Lung (tissue), 13 donors: ENCODE results near the gene GPR183. TPM values are rescaled to one million over a fixed set of nuclear protein-coding genes. Genes with fewer than 3 reads are reported as not detected.
"Not testable (repeated sequence)": the region's sequence is repeated elsewhere in the genome, so short reads cannot be mapped to it uniquely, and the experiment has no call there.

Source experiments
- ATAC-seq: fragments of 200-7000 bp; cut with Tn5 transposase; one replicate; pipeline ENCODE4 v1.9.1; 2020; ENCODE audit warnings: moderate number of reproducible peaks; ENCODE audit not compliant: insufficient read depth, low FRiP score
- DNase-seq, 3 donors: peaks; one replicate each; pipeline ENCODE4 v3.0.0-alpha.2; 2013 to 2017
- H3K27ac ChIP-seq, 2 donors: one replicate each; pipeline ENCODE4 v1.5.1; 2013; ENCODE audit warnings: mild to moderate bottlenecking in 2 of 2, moderate library complexity in 2 of 2, control low read depth in 1 of 2, inconsistent platforms in 1 of 2, low read depth in 1 of 2, low read length in 1 of 2
- H3K27me3 ChIP-seq, 3 donors: one replicate each; pipeline ENCODE4 v1.5.1; 2013; ENCODE audit warnings: low read length in 2 of 3; ENCODE audit not compliant: control insufficient read depth in 3 of 3, insufficient read depth in 3 of 3
- H3K36me3 ChIP-seq, 4 donors: one replicate each; pipeline ENCODE4 v1.5.1; 2013; ENCODE audit warnings: low read length in 4 of 4, mild to moderate bottlenecking in 1 of 4, moderate library complexity in 1 of 4; ENCODE audit not compliant: control insufficient read depth in 4 of 4, insufficient read depth in 4 of 4
- H3K4me1 ChIP-seq, 5 donors: one replicate each; pipeline ENCODE4 v1.5.1; 2013; ENCODE audit warnings: low read length in 5 of 5, mild to moderate bottlenecking in 2 of 5, moderate library complexity in 1 of 5; ENCODE audit not compliant: control insufficient read depth in 5 of 5, insufficient read depth in 5 of 5
- H3K4me3 ChIP-seq: one replicate; pipeline ENCODE4 v1.5.1; 2013; ENCODE audit warnings: mild to moderate bottlenecking, control low read depth, moderate library complexity
- H3K9ac ChIP-seq, 2 donors: one replicate each; pipeline ENCODE4 v1.5.1; 2013; ENCODE audit warnings: low read length in 2 of 2, control low read depth in 1 of 2; ENCODE audit not compliant: insufficient read depth in 1 of 2
- H3K9me3 ChIP-seq, 4 donors: one replicate each; pipeline ENCODE4 v1.5.1; 2013; ENCODE audit warnings: low read length in 3 of 4, mild to moderate bottlenecking in 1 of 4, moderate library complexity in 1 of 4; ENCODE audit not compliant: control insufficient read depth in 4 of 4, insufficient read depth in 3 of 4
- whole genome bisulfite sequencing, 2 donors: extraction: QIAGEN DNeasy Blood & Tissue Kit; methylation state at CpG; one replicate each; pipeline ENCODE4 v1.1.7; 2013; 5-methylcytosine and 5-hydroxymethylcytosine counted together
- polyA plus RNA-seq, 2 donors: library from polyadenylated mRNA; stranded (reverse); fragments of 200-250 nt; gene quantifications; one replicate each; pipeline ENCODE4 v1.2.1, GENCODE V29; 2013
- small RNA-seq: library from RNA; depleted of rRNA; stranded (forward); fragments of <200 nt; gene quantifications from one replicate; pipeline ENCODE3, GENCODE V24; 2014; ENCODE audit warnings: low replicate concordance
- total RNA-seq, 2 donors: library from RNA; depleted of rRNA in 1 of 2; stranded (reverse); fragments of >200 nt in 1 of 2; gene quantifications; one replicate each; pipeline ENCODE4 v1.2.1, GENCODE V29; 2014 to 2021
- TF ChIP-seq, protein P1 (sequence below): IDR thresholded peaks from 2 replicates; pipeline ENCODE4 v1.5.1; 2012; ENCODE audit warnings: mild to moderate bottlenecking; ENCODE audit errors: control extremely low read depth, extremely low read depth
- donor health status: control.
- donor health status: control.
- donor health status: Bipolar disorder and iron deficiency.
- donor health status: healthy.
- donor health status: DM: yes; HTN: yes; CAD: no.

GPR183 gene
- total and polyA plus RNA-seq, 4 donors = 6.3 to 38.3 (median 16.0) TPM

DNA sequence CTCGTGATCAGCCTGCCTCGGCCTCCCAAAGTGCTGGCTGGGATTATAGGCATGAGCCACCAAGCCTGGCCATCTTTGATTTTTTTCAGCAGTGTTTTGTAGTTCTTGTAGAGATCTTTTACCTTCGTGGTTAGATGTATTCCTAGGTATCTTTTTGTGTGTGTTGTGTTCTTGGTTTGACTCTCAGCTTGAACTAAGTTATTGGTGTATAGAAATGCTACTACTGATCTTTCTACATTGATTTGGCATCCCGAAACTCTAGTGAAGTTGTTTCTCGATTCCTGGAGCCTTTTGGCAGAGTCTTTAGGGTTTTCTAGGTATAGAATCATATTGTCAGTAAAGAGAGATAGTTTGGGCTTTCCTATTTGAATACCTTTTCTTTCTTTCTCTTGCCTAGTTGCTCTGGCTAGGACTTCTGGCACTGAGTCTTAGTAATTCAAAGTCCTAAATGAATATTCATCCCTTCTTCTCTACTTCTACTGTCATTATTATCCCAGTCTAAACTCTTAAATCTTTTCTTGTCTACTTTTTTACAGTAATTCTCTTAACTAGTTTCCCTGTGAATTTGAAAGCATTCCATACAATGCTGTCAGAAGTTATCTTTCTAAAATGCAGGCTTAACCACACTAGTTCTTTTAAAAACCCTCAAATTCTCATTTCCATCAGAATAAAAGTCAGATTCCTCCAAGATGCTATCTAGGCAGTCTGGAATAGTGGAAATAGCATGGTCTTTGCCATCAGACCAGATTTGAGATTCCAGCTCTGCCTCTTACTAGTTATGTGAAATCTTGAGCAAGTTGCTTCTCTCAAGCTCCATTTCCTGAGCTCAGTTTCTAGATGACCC, 56.0 kb downstream of the GPR183 start:
- Histone ChIP-seq H3K36me3 (peaks cover 4 to 11% (median 10%) of the 10 kb centered on the region in 4 donors), H3K27me3 (no peaks in the 10 kb centered on the region), H3K27ac (no peak overlapping the region), H3K4me3 (no peak overlapping the region), H3K4me1 (no peaks in the 10 kb centered on the region), H3K9ac (no peak overlapping the region), H3K9me3 (no peaks in the 10 kb centered on the region)
- TF ChIP-seq, protein P1, sequence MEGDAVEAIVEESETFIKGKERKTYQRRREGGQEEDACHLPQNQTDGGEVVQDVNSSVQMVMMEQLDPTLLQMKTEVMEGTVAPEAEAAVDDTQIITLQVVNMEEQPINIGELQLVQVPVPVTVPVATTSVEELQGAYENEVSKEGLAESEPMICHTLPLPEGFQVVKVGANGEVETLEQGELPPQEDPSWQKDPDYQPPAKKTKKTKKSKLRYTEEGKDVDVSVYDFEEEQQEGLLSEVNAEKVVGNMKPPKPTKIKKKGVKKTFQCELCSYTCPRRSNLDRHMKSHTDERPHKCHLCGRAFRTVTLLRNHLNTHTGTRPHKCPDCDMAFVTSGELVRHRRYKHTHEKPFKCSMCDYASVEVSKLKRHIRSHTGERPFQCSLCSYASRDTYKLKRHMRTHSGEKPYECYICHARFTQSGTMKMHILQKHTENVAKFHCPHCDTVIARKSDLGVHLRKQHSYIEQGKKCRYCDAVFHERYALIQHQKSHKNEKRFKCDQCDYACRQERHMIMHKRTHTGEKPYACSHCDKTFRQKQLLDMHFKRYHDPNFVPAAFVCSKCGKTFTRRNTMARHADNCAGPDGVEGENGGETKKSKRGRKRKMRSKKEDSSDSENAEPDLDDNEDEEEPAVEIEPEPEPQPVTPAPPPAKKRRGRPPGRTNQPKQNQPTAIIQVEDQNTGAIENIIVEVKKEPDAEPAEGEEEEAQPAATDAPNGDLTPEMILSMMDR = no peak
- DNase-seq = no peak
- no peak for ATAC-seq
- WGBS, 2 donors = 88 to 91% methylated on average over 5 of the region's 5 CpGs

DNA sequence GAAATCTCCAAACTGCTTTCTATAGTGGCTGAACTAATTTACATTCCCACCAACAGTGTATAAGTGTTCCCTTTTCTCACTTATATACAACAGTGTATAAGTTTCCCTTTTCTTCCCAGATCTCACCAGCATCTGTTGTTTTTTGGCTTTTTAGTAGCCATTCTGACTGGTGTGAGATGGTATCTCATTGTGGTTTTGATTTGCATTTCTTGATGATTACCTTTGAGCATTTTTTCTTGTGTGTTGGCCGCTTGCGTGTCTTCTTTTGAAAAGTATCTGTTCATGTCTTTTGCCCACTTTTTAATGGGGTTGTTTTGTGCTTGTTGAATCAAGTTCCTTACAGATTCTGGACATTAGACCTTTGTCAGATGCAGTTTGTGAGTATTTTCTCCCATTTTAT, 57.6 kb downstream of the GPR183 start:
- DNase-seq, ATAC-seq: not testable (repeated sequence)
- WGBS, 2 donors = 97 to 100% methylated on average over 2 of the region's 2 CpGs

DNA sequence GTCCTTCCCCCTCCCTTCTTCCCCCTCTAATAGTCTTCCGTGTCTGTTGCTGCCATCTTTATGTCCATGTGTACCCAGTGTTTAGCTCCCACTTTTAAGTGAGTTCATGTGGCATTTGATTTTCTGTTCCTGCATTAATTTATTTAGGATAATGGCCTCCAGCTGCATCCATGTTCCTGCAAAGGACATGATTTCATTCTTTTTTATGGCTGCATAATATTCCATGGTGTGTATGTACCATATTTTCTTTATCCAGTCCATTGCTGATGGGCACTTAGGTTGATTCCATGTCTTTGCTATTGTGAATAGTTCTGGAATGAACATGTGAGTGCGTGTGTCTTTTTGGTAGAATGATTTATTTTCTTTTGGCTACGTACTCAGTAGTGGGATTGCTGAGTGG, 58.0 kb downstream of the GPR183 start:
- not testable (repeated sequence) for H3K4me1 ChIP-seq, ATAC-seq, H3K27ac ChIP-seq, H3K27me3 ChIP-seq, DNase-seq, H3K9me3 ChIP-seq, H3K9ac ChIP-seq, H3K4me3 ChIP-seq
- WGBS, 2 donors = 99 to 100% methylated on average over 3 of the region's 3 CpGs
- H3K36me3 ChIP-seq = peaks cover 0 to 10% (median 4%) of the 10 kb centered on the region in 4 donors

More for the DNA sequence above, 57.6 kb downstream of the GPR183 start:
- H3K4me3 ChIP-seq, H3K9me3 ChIP-seq, H3K27ac ChIP-seq, H3K27me3 ChIP-seq, H3K9ac ChIP-seq, H3K4me1 ChIP-seq: not testable (repeated sequence)
- peaks cover 0 to 10% (median 4%) of the 10 kb centered on the region in 4 donors for H3K36me3 ChIP-seq

DNA sequence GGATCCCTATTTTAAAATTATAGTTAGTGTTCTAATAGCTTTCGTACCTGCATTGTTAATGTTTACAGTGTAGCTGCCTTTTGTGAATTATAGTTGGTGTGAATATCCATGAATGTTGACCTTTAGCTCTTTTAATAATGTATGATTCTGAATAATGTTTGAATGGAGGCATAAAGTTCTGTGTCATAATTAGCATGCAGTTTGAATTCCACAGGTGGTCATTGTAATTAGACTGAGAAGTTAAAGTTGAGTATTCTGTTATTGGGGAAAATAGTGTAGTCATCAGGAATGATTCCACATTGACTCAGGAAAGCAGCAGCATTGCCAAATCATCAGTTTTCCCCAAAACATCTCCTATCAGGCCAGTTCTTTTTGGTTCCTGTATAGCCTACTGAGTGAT, 61.1 kb downstream of the GPR183 start:
- WGBS, 2 donors = 98 to 99% methylated on average over 1 of the region's 1 CpG
- Histone ChIP-seq H3K4me1 (no peaks in the 10 kb centered on the region), H3K36me3 (peaks cover 0 to 10% (median 4%) of the 10 kb centered on the region in 4 donors), H3K27me3 (no peaks in the 10 kb centered on the region), H3K4me3 (no peak overlapping the region), H3K9me3 (no peaks in the 10 kb centered on the region), H3K9ac (no peak overlapping the region), H3K27ac (no peak overlapping the region)
- TF ChIP-seq, protein P1 = no peak
- DNase-seq = no peak
- no peak for ATAC-seq

Small RNAs within 50 kb of the gene (small RNA-seq; reads per million reads assigned to genes)
- not detected for gene MIR623

Other genes starting within 250 kb of the GPR183 start
- gene UBAC2, start 106.5 kb downstream of the GPR183 start, total RNA-seq = 10 to 100 TPM; 49.9 to 77.1 TPM
- gene UBAC2, start 106.5 kb downstream of the GPR183 start, polyA plus RNA-seq = 10 to 100 TPM; 51.0 to 56.4 TPM
- 1 to 10 TPM in 1 of 2 donors, under 1 TPM in 1; 0.21 to 1.3 TPM for gene GPR18, start 49.0 kb downstream of the GPR183 start, total RNA-seq
- gene GPR18, start 49.0 kb downstream of the GPR183 start, polyA plus RNA-seq = under 1 TPM; 0.24 to 0.60 TPM
- gene TM9SF2, start 194.1 kb upstream of the GPR183 start, total RNA-seq = 100 to 1,000 TPM; 119 to 164 TPM
- 100 to 1,000 TPM in 1 of 2 donors, 10 to 100 TPM in 1; 54.4 to 102 TPM for gene TM9SF2, start 194.1 kb upstream of the GPR183 start, polyA plus RNA-seq